H1 (cell line): ENCODE measurements around the gene KATNAL1.

Experiments
- BCL11A ChIP-seq, 2 experiments: IDR thresholded peaks; one replicate each; pipeline ENCODE4 v1.6.1; 2011; ENCODE audit warnings: low read depth in 2 of 2, low read length in 2 of 2, mild to moderate bottlenecking in 2 of 2
- CEBPB ChIP-seq: IDR thresholded peaks from 2 replicates; pipeline ENCODE4 v1.6.1; 2012; ENCODE audit warnings: low read depth, low read length
- CREB1 ChIP-seq: IDR thresholded peaks from 2 replicates; pipeline ENCODE4 v1.6.1; 2012; ENCODE audit warnings: inconsistent platforms
- EZH2 ChIP-seq: fragments of 200-600 bp; sonication (generic); IDR thresholded peaks from 2 replicates; pipeline ENCODE4 v1.7.1; 2012; ENCODE audit warnings: low read depth, mild to moderate bottlenecking, moderate library complexity, low read length, inconsistent platforms; ENCODE audit not compliant: severe bottlenecking
- JUND ChIP-seq: IDR thresholded peaks from 2 replicates; pipeline ENCODE4 v1.6.1; 2011; ENCODE audit warnings: mild to moderate bottlenecking, improper control_type of control experiment, low read length
- POLR2A ChIP-seq, 2 experiments: IDR thresholded peaks; 1 replicate in 1 of 2; 2 replicates in 1 of 2; pipeline ENCODE4 v1.6.1; 2011; ENCODE audit warnings: low read depth in 2 of 2, low read length in 2 of 2, mild to moderate bottlenecking in 2 of 2; ENCODE audit errors: control extremely low read depth in 1 of 2
- POLR2AphosphoS5 ChIP-seq: IDR thresholded peaks from 2 replicates; pipeline ENCODE4 v1.6.1; 2011; ENCODE audit warnings: low read depth, low read length
- RNF2 ChIP-seq: fragments of 200-900, 300-1000 bp; sonication (generic); IDR thresholded peaks from 2 replicates; pipeline ENCODE4 v1.7.1; 2016; ENCODE audit warnings: borderline replicate concordance, low read depth, mild to moderate bottlenecking, antibody characterized with exemption, low read length; ENCODE audit not compliant: poor library complexity, severe bottlenecking; ENCODE audit errors: missing control alignments
- TF ChIP-seq, protein P1 (sequence below), 3 experiments: IDR thresholded peaks; 1 replicate in 2 of 3; 2 replicates in 1 of 3; pipeline versions ENCODE4 v1.5.1 to v1.6.1; 2011; ENCODE audit warnings: low read length in 3 of 3, mild to moderate bottlenecking in 3 of 3, inconsistent platforms in 2 of 3, low read depth in 1 of 3, moderate library complexity in 1 of 3; ENCODE audit not compliant: insufficient read depth in 1 of 3; ENCODE audit errors: control extremely low read depth in 1 of 3
- TF ChIP-seq, protein P2 (sequence below): IDR thresholded peaks from 2 replicates; pipeline ENCODE4 v1.6.1; 2011; ENCODE audit warnings: low read depth, mild to moderate bottlenecking, low read length; ENCODE audit not compliant: insufficient read depth

DNA sequence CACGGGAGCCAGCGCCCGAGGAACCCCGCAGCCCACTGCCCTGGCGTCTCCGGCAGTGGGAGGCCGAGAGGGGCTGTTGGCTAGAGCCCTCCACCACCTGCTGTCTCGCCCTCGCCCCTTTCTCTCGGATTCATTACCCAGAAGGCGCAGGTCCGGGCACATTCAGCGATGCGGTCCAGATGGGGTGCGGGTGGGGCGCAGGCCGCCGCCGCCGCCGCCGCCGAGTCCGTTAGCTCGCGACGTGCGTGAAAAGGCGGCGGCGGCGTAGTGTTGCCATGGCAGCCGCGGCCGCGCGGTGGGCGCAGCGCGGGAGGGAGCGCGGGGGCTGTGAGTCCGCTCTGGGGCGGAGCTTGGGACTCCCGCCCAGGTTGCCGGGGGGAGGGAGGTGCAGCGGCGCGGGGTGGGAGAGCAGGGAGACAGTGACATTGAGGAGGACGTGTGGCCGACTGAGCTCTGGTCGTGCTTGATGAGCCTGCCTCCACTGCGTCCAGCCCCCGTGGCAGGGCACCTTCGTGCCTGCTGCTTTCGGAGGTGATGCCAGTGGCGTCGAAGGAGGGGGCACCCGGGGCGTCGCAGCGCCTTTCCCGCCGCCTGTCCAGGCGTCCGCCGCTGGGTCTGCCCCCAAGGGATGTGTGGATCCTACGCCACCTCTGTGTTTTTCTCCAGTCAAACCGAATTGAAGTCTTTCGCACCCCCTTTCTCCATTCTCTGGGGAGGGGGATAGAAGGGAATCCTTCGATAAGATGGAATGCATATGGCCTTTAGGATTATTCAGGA is at the start of gene KATNAL1:
- no peak for TF ChIP-seq POLR2A (IDR thresholded peaks at IDR 0.05; ENCODE audit: control extremely low read depth in 1 of 2, low read depth in 2 of 2, low read length in 2 of 2)
- TF ChIP-seq, protein P1, sequence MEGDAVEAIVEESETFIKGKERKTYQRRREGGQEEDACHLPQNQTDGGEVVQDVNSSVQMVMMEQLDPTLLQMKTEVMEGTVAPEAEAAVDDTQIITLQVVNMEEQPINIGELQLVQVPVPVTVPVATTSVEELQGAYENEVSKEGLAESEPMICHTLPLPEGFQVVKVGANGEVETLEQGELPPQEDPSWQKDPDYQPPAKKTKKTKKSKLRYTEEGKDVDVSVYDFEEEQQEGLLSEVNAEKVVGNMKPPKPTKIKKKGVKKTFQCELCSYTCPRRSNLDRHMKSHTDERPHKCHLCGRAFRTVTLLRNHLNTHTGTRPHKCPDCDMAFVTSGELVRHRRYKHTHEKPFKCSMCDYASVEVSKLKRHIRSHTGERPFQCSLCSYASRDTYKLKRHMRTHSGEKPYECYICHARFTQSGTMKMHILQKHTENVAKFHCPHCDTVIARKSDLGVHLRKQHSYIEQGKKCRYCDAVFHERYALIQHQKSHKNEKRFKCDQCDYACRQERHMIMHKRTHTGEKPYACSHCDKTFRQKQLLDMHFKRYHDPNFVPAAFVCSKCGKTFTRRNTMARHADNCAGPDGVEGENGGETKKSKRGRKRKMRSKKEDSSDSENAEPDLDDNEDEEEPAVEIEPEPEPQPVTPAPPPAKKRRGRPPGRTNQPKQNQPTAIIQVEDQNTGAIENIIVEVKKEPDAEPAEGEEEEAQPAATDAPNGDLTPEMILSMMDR (IDR thresholded peaks at IDR 0.05; ENCODE audit: control extremely low read depth in 1 of 3, insufficient read depth in 1 of 3, low read depth in 1 of 3, low read length in 3 of 3): no peak
- no peak for TF ChIP-seq CEBPB
- no peak for TF ChIP-seq EZH2
- TF ChIP-seq BCL11A (IDR thresholded peaks at IDR 0.05; ENCODE audit: low read depth in 2 of 2, low read length in 2 of 2): no peak
- TF ChIP-seq, protein P2, sequence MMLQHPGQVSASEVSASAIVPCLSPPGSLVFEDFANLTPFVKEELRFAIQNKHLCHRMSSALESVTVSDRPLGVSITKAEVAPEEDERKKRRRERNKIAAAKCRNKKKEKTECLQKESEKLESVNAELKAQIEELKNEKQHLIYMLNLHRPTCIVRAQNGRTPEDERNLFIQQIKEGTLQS: no peak
- no peak for TF ChIP-seq RNF2
- no peak for TF ChIP-seq CREB1
- no peak for TF ChIP-seq JUND
- TF ChIP-seq POLR2AphosphoS5: no peak; the same call in 1 of the 2 replicates
